HepG2 (cell line): ENCODE measurements around the gene ANAPC2. TPM values are rescaled to one million over a fixed set of nuclear protein-coding genes. Genes with fewer than 3 reads are reported as not detected.

ENCODE experiments used
- ARHGAP35 ChIP-seq: sonication (generic); formaldehyde crosslinking; IDR thresholded peaks from 2 replicates; pipeline ENCODE4 v1.9.0; 2022; ENCODE audit warnings: mild to moderate bottlenecking, inconsistent platforms, moderate library complexity, missing genetic modification reagents, borderline replicate concordance
- CHCHD3 ChIP-seq: sonication (generic); formaldehyde crosslinking; IDR thresholded peaks from 2 replicates; pipeline ENCODE4 v1.8.0; 2022; ENCODE audit warnings: mild to moderate bottlenecking, missing genetic modification reagents, moderate library complexity
- FOSL1 ChIP-seq: sonication (generic); formaldehyde crosslinking; IDR thresholded peaks from 2 replicates; pipeline ENCODE4 v1.9.0; 2021; ENCODE audit warnings: missing genetic modification reagents, borderline replicate concordance
- GABPB1 ChIP-seq: IDR thresholded peaks from 2 replicates; pipeline ENCODE4 v1.6.1; 2016; ENCODE audit warnings: mild to moderate bottlenecking, missing genetic modification reagents, moderate library complexity, missing compliant biosample characterization
- HHEX ChIP-seq: IDR thresholded peaks from 2 replicates; pipeline ENCODE4 v1.6.1; 2016; ENCODE audit warnings: control low read depth
- HNF4A ChIP-seq: sonication (generic); formaldehyde crosslinking; IDR thresholded peaks from 2 replicates; pipeline ENCODE4 v1.4.0; 2020; ENCODE audit warnings: missing genetic modification reagents
- HOXA9 ChIP-seq: sonication (generic); formaldehyde crosslinking; IDR thresholded peaks from 2 replicates; pipeline ENCODE4 v1.8.1; 2022; ENCODE audit warnings: missing genetic modification reagents, mild to moderate bottlenecking, moderate library complexity, borderline replicate concordance
- MIER2 ChIP-seq: IDR thresholded peaks from 2 replicates; pipeline ENCODE4 v1.6.1; 2016; ENCODE audit warnings: missing biosample characterization, missing genetic modification reagents
- NFIB ChIP-seq: sonication (generic); formaldehyde crosslinking; IDR thresholded peaks from 2 replicates; pipeline ENCODE4 v1.9.0; 2021; ENCODE audit warnings: missing genetic modification reagents, mild to moderate bottlenecking, borderline replicate concordance
- NRL ChIP-seq: sonication (generic); formaldehyde crosslinking; IDR thresholded peaks from 2 replicates; pipeline ENCODE4 v1.5.0; 2020; ENCODE audit warnings: missing genetic modification reagents, mild to moderate bottlenecking, moderate library complexity, borderline replicate concordance
- SATB2 ChIP-seq: sonication (generic); formaldehyde crosslinking; IDR thresholded peaks from 2 replicates; pipeline ENCODE4 v1.5.0; 2020; ENCODE audit warnings: missing genetic modification reagents
- SOX5 ChIP-seq: IDR thresholded peaks from 2 replicates; pipeline ENCODE4 v1.6.1; 2016; ENCODE audit warnings: borderline replicate concordance
- TP53 ChIP-seq: sonication (generic); formaldehyde crosslinking; conservative IDR thresholded peaks from 2 replicates; pipeline ENCODE4 v1.4.0; 2020; ENCODE audit warnings: missing genetic modification reagents
- TRIM24 ChIP-seq: sonication (generic); formaldehyde crosslinking; IDR thresholded peaks from 2 replicates; pipeline ENCODE4 v1.8.0; 2022; ENCODE audit warnings: mild to moderate bottlenecking, missing genetic modification reagents
- polyA plus RNA-seq, 8 experiments: library from polyadenylated mRNA; depleted of rRNA in 3 of 8; stranded (reverse) in 7 of 8; unstranded in 1 of 8; fragments of >200 nt; fragmentation: Illumina TruSeq in 4 of 8; extraction: Trizol in 4 of 8; gene quantifications; 2 replicates each; pipeline versions ENCODE4 v1.2.1 to v1.2.3, GENCODE V29; 2011 to 2016; ENCODE audit warnings: low read depth in 4 of 8, missing spikeins in 1 of 8, mixed read lengths in 1 of 8; ENCODE audit not compliant: insufficient read depth in 1 of 8
- total RNA-seq, 5 experiments: library from RNA; depleted of rRNA; stranded (reverse); fragments of >200 nt; fragmentation: Illumina TruSeq; extraction: Trizol; gene quantifications; 2 replicates each; pipeline ENCODE4 v1.2.3, GENCODE V29; 2016; ENCODE audit warnings: low read depth in 1 of 5
- TF ChIP-seq, protein P1 (sequence below): sonication (generic); formaldehyde crosslinking; IDR thresholded peaks from 2 replicates; pipeline ENCODE4 v1.4.0; 2020; ENCODE audit warnings: missing genetic modification reagents
- TF ChIP-seq, protein P2 (sequence below): IDR thresholded peaks from 2 replicates; pipeline ENCODE4 v1.6.1; 2016; ENCODE audit warnings: low read depth, control low read depth
- TF ChIP-seq, protein P3 (sequence below): sonication (generic); formaldehyde crosslinking; IDR thresholded peaks from 2 replicates; pipeline ENCODE4 v1.4.0; 2020; ENCODE audit warnings: missing genetic modification reagents, borderline replicate concordance
- TF ChIP-seq, protein P4 (sequence below): sonication (generic); formaldehyde crosslinking; IDR thresholded peaks from 2 replicates; pipeline ENCODE4 v1.8.0; 2022; ENCODE audit warnings: mild to moderate bottlenecking, missing genetic modification reagents

Gene ANAPC2
- total and polyA plus RNA-seq, 2 of the 13 experiments (the other 11 are each of a cell fraction or from before 2014, with no cell fraction given) = 12.3 to 15.4 TPM

DNA sequence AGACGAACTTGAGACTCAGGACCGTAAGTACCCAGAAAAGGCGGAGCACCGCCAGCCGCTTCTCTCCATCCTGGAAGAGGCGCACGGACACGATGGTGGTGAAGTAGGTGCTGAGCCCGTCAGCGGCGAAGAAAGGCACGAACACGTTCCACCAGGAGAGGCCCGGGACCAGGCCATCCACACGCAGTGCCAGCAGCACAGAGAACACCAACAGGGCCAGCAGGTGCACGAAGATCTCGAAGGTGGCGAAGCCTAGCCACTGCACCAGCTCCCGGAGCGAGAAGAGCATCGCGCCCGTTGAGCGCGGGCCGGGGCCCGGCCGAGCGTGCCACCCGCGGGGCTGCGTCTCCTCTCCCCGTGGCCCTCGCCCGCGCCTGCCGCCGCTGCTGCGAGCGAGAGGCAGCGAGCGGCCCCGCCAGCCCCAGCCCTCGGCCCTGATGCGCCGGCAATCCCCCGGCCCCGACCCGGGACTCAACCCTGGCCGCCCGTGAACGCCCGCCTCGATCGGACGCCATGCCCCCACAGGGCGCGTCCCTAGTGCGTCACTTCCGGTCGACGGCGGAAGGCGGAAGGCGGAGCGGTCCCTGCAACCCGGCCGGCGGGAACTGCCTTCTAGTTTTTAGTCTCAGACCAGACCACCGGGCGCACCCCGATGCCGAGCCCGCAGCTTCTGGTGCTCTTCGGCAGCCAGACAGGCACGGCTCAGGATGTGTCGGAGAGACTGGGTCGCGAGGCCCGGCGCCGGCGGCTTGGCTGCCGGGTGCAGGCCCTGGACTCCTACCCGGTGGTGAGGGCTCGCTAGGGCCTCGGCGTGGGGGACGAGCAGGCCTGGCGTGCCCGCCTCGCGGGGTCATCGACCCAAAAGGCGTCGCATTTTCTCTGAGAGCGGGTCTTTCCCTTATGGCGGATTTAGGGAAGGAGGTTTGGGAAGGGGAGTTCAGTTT, 17.0 kb upstream of the ANAPC2 start, which contains the start of the genes NDOR1 and TMEM203 (continued):
- TF ChIP-seq CHCHD3 (CRISPR knock-in tag) (0 out of 2 replicates have a peak, but pooled peaks have one; percentile 68), SOX5 (0 out of 2 replicates have a peak, but pooled peaks have one; percentile 19), TP53 (CRISPR knock-in tag) (no peak), FOSL1 (CRISPR knock-in tag) (no peak), HHEX (CRISPR knock-in tag) (no peak), ARHGAP35 (CRISPR knock-in tag) (no peak), GABPB1 (CRISPR knock-in tag) (peak; percentile 98), MIER2 (CRISPR knock-in tag) (no peak), SATB2 (CRISPR knock-in tag) (0 out of 2 replicates have a peak, but pooled peaks have one; percentile 29), NRL (no peak), NFIB (CRISPR knock-in tag) (no peak), HNF4A (CRISPR knock-in tag) (no peak), HOXA9 (CRISPR knock-in tag) (peak; percentile 54; the same call in 1 of the 2 replicates), TRIM24 (no peak)
- TF ChIP-seq, protein P1, sequence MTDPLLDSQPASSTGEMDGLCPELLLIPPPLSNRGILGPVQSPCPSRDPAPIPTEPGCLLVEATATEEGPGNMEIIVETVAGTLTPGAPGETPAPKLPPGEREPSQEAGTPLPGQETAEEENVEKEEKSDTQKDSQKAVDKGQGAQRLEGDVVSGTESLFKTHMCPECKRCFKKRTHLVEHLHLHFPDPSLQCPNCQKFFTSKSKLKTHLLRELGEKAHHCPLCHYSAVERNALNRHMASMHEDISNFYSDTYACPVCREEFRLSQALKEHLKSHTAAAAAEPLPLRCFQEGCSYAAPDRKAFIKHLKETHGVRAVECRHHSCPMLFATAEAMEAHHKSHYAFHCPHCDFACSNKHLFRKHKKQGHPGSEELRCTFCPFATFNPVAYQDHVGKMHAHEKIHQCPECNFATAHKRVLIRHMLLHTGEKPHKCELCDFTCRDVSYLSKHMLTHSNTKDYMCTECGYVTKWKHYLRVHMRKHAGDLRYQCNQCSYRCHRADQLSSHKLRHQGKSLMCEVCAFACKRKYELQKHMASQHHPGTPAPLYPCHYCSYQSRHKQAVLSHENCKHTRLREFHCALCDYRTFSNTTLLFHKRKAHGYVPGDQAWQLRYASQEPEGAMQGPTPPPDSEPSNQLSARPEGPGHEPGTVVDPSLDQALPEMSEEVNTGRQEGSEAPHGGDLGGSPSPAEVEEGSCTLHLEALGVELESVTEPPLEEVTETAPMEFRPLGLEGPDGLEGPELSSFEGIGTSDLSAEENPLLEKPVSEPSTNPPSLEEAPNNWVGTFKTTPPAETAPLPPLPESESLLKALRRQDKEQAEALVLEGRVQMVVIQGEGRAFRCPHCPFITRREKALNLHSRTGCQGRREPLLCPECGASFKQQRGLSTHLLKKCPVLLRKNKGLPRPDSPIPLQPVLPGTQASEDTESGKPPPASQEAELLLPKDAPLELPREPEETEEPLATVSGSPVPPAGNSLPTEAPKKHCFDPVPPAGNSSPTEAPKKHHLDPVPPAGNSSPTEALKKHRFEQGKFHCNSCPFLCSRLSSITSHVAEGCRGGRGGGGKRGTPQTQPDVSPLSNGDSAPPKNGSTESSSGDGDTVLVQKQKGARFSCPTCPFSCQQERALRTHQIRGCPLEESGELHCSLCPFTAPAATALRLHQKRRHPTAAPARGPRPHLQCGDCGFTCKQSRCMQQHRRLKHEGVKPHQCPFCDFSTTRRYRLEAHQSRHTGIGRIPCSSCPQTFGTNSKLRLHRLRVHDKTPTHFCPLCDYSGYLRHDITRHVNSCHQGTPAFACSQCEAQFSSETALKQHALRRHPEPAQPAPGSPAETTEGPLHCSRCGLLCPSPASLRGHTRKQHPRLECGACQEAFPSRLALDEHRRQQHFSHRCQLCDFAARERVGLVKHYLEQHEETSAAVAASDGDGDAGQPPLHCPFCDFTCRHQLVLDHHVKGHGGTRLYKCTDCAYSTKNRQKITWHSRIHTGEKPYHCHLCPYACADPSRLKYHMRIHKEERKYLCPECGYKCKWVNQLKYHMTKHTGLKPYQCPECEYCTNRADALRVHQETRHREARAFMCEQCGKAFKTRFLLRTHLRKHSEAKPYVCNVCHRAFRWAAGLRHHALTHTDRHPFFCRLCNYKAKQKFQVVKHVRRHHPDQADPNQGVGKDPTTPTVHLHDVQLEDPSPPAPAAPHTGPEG (CRISPR knock-in tag) = no peak
- TF ChIP-seq, protein P2, sequence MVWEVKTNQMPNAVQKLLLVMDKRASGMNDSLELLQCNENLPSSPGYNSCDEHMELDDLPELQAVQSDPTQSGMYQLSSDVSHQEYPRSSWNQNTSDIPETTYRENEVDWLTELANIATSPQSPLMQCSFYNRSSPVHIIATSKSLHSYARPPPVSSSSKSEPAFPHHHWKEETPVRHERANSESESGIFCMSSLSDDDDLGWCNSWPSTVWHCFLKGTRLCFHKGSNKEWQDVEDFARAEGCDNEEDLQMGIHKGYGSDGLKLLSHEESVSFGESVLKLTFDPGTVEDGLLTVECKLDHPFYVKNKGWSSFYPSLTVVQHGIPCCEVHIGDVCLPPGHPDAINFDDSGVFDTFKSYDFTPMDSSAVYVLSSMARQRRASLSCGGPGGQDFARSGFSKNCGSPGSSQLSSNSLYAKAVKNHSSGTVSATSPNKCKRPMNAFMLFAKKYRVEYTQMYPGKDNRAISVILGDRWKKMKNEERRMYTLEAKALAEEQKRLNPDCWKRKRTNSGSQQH (CRISPR knock-in tag) = peak; percentile 94
- TF ChIP-seq, protein P3, sequence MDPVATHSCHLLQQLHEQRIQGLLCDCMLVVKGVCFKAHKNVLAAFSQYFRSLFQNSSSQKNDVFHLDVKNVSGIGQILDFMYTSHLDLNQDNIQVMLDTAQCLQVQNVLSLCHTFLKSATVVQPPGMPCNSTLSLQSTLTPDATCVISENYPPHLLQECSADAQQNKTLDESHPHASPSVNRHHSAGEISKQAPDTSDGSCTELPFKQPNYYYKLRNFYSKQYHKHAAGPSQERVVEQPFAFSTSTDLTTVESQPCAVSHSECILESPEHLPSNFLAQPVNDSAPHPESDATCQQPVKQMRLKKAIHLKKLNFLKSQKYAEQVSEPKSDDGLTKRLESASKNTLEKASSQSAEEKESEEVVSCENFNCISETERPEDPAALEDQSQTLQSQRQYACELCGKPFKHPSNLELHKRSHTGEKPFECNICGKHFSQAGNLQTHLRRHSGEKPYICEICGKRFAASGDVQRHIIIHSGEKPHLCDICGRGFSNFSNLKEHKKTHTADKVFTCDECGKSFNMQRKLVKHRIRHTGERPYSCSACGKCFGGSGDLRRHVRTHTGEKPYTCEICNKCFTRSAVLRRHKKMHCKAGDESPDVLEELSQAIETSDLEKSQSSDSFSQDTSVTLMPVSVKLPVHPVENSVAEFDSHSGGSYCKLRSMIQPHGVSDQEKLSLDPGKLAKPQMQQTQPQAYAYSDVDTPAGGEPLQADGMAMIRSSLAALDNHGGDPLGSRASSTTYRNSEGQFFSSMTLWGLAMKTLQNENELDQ (CRISPR knock-in tag) = no peak
- TF ChIP-seq, protein P4, sequence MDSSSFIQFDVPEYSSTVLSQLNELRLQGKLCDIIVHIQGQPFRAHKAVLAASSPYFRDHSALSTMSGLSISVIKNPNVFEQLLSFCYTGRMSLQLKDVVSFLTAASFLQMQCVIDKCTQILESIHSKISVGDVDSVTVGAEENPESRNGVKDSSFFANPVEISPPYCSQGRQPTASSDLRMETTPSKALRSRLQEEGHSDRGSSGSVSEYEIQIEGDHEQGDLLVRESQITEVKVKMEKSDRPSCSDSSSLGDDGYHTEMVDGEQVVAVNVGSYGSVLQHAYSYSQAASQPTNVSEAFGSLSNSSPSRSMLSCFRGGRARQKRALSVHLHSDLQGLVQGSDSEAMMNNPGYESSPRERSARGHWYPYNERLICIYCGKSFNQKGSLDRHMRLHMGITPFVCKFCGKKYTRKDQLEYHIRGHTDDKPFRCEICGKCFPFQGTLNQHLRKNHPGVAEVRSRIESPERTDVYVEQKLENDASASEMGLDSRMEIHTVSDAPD (CRISPR knock-in tag) = no peak
